ENCODE measurements around the gene PLEKHA4.

Gene PLEKHA4

DNA sequence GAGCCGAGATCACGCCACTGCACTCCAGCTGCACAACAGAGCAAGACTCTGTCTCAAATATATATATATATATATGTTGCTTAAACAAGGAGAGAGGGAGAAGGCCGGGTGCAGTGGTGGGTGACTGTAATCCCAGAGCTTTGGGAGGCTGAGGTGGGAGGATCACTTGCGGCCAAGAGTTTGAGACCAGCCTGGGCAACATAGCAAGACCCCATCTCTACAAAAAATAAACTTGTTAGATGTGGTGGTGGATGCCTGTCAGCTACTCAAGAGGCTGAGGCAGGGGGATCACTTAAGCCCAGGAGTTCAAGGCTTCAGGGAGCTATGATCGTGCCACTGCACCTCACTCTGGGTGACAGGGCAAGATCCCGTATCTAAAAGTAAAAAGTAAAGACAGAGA, 26.8 kb downstream of the PLEKHA4 start:
- TF ChIP-seq, protein P1, sequence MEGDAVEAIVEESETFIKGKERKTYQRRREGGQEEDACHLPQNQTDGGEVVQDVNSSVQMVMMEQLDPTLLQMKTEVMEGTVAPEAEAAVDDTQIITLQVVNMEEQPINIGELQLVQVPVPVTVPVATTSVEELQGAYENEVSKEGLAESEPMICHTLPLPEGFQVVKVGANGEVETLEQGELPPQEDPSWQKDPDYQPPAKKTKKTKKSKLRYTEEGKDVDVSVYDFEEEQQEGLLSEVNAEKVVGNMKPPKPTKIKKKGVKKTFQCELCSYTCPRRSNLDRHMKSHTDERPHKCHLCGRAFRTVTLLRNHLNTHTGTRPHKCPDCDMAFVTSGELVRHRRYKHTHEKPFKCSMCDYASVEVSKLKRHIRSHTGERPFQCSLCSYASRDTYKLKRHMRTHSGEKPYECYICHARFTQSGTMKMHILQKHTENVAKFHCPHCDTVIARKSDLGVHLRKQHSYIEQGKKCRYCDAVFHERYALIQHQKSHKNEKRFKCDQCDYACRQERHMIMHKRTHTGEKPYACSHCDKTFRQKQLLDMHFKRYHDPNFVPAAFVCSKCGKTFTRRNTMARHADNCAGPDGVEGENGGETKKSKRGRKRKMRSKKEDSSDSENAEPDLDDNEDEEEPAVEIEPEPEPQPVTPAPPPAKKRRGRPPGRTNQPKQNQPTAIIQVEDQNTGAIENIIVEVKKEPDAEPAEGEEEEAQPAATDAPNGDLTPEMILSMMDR (IDR thresholded peaks at IDR 0.05): no peak
- Histone ChIP-seq H3K4me3 (no peak overlapping the region), H3K27ac (no peak overlapping the region)
- DNase-seq (ENCODE audit: low spot score): no peak

DNA sequence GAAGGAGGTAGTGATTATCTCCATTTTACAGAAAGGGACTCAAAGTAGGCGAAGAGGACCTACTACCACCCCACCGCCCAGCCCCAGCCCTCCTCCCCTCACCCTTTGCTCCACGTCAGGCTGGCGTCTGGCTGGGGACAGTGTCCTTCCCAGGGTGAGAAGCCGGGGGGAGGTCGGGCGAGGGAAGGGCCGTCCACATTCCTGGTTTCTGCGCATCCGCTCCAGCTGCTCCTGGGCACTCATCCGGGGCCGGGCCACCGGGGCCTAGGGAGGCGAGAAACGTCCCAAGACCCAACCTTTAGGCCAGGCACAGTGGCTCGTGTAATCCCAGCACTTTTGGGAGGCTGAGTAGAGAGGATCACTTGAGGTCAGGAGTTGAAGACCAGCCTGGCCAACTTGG, 27.4 kb downstream of the PLEKHA4 start:
- TF ChIP-seq, protein P1 (IDR thresholded peaks at IDR 0.05): no peak

DNA sequence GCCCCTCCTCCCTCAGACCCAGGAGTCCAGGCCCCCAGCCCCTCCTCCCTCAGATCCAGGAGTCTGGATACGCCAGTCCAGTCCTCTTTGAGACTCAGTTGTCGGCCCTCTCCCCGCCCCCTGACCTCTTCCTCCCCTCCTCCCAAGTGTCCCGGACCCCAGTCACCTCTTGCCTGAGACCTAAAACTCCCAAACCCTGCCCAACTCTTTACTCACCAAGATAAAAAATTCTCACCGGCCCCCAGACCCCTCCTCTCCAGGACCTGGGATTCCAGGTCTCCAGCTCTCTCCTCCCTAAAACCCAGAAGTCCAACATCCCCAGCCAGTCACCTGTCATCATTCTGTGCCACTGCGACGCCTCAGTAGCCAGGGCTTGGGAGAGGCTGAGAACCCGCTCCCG, 30.7 kb downstream of the PLEKHA4 start:
- Histone ChIP-seq H3K27ac (peak overlapping the region; percentile 85 to 88), H3K4me3 (peak overlapping the region; percentile 68)
- TF ChIP-seq, protein P1 (IDR thresholded peaks at IDR 0.05): no peak
- DNase-seq (ENCODE audit: low spot score): no peak

More for the DNA sequence above, 27.4 kb downstream of the PLEKHA4 start:
- no peak for DNase-seq (ENCODE audit: low spot score)
- Histone ChIP-seq H3K27ac (no peak overlapping the region), H3K4me3 (no peak overlapping the region)

DNA sequence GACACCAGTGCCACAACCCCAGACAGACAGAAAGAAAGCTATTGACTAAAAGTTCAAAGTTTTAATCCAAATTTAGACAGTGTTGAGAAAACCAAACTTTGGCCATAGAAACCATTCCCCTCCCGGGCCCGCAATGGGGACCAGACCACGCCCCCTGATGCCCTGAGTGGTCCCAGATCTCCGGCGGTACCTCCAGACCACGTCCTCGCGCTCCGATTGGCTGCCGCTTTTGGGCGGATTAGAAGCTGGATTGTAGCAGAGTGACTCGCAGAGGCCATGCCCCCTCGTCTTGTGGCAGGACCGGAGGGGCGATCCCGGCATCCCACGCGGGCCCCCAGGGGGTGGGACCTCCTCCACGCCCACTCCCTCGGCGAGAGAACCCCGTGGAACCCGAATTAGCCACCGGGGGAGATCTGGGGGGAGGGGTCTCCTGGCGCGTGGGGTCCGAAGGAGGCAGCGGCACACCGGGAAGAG, 31.3 kb downstream of the PLEKHA4 start:
- peak overlapping the region; percentile 68 for H3K4me3 ChIP-seq
- H3K27ac ChIP-seq: peak overlapping the region; percentile 85 to 88
- DNase-seq (ENCODE audit: low spot score): peak; percentile 93
- TF ChIP-seq, protein P1 (IDR thresholded peaks at IDR 0.05): no peak

DNA sequence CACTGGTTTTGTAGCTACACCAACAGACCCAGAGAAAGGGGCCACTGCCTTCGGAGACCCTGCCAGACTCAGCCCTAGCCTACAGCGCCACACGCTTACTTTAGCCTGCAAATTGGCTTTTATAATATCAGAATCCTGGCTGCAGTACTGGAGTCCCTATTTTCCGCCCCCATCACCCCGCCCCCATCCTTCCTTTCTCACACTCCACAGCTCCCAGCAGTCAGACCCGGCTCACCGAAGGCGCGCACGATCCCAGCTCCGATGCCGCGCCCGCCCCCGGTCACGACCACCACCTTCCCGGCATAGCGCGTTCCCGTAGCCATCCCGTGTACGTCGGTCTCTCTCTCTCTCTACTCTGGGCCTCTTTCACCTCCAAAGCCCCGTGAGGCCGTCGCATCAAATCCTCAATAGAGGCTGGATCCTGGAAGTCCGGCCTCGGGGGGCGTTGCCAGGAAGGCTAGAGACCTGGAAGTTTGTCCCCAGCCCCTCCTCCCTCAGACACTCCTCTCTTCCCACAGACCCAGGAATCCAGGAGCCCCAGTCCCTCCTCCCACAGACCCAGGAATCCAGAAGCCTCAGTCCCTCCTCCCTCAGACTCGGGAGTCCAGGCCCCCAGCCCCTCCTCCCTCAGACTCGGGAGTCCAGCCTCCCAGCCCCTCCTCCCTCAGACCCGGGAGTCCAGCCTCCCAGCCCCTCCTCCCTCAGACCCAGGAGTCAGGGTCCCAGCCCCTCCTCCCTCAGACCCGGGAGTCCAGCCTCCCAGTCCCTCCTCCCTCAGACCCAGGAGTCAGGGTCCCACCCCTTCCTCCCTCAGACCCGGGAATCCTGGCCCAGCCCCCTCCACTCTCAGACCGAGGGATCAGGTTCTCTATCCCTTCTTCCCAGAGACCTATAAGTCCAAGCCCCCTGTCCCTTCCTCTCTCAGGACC, 32.1 kb downstream of the PLEKHA4 start, which contains the start of gene HSD17B14:
HSD17B14 (minus strand) TSS at position 403 of the 929 bp plus-strand sequence; CDS start at position 323, 80 bp downstream.
- Histone ChIP-seq H3K27ac (peak within 1 kb of the TSS; percentile 85 to 88), H3K4me3 (peak within 1 kb of the TSS; percentile 68)
- no peak for DNase-seq (ENCODE audit: low spot score)
- TF ChIP-seq, protein P1 (IDR thresholded peaks at IDR 0.05): no peak

DNA sequence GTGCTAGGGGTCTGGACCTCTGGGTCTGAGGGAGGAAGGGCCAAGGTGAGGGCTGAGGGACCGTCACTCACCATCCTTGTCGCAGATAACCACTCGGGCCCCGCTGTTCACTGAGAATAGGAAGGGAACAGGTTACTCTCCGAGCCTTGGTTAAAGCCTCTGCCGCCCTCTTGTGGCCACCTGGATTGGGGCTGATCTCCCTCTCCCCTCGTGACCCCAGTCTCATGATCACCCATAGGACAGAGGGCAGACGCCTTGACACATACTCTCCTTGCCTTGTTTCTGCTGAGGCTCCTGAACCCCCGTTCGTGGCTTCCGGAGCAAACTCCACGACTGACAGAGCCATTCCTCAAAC, 32.7 kb downstream of the PLEKHA4 start:
- peak; percentile 93 for DNase-seq (ENCODE audit: low spot score)
- Histone ChIP-seq H3K4me3 (peak overlapping the region; percentile 68), H3K27ac (peak overlapping the region; percentile 85 to 88)
- TF ChIP-seq, protein P1 (IDR thresholded peaks at IDR 0.05): peak; percentile 74
